Activated T-cell treated with anti-CD3 and anti-CD28 coated beads for 1 hour (primary cell): ENCODE data around the gene AMER3.

Experiments used
- DNase-seq: peaks from one replicate; pipeline ENCODE4 v3.0.0-alpha.2; 2020; ENCODE audit warnings: low read depth

AMER3 gene

DNA sequence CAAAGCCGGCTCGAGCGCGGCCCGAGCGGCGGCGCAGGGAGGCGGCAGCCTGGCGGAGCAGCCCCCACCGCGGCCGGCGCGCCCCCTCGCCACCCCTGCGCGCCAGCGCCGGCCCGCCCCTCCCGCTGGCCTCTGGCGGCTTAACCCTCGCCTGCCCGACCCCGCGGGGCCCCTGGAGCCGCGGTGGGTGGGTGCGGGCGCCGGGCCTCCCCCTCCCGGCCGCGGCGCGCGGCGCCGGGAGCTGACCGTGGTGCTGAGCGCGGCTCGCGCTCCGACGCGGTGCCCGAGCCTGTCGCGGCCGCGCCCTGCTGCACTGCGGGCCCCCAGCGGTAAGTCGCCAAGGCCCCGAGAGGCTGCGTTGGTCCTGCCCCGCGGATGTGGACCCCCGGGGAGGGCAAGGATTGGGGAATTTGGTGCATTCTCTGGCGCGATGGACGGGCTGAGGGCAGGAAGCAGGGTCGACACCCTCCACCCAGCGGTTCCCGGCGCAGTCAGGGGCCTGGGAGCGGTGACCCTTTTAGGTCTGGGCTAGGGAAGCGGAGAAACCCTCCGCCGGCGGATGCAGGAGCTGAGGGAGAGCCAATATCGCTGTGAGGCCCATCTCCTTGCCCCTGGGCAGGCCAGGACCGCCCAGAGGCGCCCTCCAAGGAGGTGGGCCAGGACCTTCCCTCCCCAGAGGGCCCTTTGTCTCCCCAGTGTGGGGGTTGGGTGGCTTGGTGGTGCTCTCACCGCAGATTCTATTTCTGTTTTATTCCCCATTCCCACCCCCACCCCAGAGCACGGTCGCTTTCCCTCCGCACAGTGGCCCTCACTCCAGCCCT lies 923 bp downstream of the AMER3 start:
- no peak for DNase-seq

- no peak for DNase-seq
These were observed 1.7 kb downstream of the AMER3 start for GRCh38 chr2:130756874-130757668.

DNA sequence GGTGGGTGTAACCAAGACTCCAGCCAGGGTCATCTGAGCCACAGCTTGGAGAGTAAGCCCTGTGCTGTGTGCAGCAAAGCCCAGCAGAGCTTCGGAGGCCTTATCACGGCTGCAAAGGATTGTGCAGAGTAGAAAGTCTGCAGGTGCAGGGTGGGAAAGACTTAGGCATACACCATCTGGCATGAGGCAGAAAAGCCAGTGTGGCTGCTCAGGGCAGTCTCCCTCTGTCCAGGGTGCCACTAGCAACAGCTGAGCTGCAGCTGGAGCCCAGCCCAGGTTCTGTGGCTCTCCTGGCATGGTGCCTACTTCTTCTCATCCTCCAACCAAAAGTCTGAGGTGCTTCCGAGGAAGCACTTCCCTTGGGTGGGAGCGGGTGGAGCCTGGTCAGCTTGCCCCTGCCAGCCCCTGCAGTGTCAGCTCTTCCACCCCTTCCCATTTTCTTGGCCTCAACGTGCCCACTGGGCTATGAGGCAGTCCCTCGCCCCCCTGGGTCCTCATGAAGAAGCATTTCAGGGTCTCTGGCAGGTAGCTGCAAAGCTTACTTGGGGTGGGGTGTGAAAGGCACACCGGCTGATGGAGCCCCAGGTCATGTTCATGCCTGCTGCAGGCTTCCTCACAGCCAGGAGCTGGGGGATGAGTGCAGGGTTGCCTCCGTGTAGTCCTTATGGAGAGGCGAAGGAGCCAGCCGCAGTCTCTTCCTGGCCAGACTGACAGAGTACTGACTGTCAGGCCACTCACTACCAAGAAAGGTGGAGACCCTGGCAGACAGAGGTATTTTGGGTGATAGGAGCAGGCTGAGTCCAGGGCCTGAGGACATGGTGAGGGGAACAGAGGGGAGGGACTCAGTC lies 4.8 kb downstream of the AMER3 start:
- DNase-seq, result no peak

DNA sequence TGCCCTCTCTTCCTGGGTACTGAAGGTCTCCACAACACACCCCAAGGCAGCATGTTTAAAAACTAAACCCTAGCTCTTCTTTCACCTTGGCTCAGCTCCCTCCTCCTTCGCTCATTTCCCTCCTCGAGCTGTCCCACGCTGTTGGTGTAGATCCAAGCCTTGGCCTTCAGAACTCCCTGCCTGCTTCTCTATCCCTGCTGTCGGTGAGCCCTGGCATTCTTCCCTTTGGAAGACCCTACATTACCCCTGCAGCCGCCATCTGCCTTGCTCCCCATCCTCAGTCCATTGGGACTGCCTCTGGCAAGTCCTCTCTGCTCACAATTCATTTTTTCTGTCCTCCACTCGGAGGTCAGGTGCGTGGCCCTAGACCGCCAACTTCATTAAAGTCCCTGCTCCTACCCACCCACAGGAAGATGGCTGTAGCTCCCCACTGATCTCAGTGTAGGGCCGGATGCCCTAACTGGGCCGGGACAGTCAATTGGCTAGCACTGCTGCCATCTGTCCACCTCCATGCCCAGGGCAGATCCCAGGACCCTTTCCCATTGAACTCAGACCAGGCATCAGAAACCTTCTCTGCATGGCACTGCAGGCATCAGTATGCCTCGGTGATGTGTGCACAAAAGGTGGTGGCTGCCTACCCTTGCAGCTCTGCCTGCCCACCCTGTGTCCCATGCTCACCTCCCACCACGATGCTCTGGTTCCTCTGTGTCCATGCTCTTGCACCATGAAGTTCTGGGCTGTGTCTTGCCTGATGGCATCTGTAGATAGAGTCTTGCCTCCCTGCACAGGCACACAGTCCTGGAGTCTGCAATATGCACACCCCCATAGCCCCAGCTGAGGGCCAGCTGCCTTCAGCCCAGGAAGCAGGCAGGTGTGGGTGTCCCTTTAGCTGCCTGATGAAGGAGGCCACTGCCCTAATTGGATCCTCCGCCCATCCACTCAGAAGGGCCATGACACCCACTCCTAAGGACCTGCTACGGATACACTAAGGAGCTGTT lies 5.7 kb downstream of the AMER3 start:
- no peak for DNase-seq

GRCh38 chr2:130762031-130762909 lies 6.9 kb downstream of the AMER3 start:
- DNase-seq, result no peak

DNA sequence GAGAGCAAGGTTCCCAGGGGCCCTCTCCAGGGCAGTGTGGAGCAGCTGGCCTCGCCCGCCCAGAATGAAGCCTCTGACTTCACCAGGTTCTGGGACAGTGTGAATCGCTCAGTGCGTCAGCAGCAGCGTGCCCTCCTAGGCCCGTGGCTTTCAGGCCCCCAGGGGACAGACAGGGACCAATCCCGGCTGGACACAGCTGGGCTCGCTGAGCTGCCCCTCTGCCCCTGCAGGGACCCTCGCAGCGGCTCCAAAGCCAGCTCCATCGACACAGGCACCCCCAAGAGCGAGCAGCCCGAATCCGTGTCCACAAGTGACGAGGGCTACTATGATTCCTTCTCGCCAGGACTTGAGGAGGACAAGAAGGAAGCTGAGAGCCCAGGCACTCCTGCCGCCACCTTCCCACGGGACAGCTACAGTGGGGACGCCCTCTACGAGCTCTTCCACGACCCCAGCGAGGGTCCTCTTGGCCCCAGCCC lies 7.6 kb downstream of the AMER3 start:
- no peak for DNase-seq

DNA sequence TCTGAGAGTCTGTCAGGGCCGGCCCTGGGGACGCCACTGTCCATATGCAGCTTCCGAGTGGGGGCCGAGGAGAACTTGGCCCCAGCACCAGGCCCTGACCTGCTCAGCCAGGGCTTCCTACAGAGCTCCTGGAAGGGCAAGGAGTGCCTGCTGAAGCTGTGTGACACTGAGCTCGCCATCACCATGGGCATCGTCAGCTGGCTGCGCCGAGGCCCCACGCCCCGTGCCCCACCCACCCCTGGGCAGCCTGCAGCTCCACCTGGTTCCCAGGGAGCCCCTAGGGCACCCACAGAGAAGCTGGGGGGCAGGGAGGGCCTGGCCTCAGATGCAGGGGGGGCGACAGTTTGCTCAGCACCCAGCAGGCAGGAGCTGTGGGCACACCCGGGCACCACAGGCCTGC lies 8.1 kb downstream of the AMER3 start:
- no peak for DNase-seq

DNA sequence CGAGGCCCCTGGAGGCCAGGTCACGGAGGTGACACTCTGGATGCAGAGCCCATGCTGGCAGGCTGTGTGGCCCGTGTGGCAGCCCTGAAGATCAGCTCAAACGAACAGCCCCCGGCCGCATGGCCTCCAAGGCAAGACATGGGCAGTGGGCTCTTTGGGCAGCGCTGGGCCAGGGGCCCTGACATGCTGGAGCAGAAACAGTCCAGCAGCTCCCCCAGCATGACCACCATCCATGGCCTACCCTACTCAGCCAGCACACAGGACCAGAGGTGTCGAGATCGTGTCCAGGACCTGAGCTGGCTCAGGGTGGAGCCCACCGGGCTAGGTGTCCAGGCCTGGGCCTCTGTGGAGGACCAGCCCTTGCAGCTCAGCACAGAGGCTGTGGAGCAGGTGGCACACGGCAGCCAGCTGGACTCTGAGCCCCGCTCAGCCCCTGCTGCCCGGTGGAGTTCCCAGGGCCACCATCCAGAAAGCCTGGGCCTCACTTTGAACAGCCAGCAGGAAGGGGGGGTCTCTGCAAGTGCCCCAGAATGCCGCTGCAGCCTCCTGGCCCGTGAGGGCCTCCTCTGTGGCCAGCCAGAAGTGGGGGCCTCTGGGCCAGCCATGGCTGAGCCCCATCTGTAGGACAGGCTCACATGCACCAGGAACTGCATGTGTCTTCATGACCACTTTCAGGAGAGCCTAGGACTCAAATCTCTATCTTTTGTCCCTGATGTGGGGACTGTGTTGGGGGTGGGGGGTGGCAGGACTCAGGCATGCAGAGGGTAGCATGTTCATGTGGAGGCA lies 8.9 kb downstream of the AMER3 start:
- DNase-seq, result no peak

DNA sequence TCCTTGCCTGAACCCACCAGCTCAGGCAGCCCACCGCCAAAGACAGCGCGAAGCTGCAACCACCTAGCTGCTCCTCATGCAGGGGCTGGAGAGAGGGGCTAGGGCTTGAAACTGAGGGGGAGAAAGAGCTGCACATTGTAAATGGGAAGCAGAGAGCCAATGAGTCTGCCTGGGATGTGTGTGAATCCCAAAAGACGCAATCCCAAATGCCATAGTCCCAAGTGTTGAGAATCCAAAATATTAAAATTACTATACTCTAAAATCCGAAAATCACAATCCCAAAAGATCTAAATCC lies 9.4 kb downstream of the AMER3 start:
- DNase-seq, result no peak

DNA sequence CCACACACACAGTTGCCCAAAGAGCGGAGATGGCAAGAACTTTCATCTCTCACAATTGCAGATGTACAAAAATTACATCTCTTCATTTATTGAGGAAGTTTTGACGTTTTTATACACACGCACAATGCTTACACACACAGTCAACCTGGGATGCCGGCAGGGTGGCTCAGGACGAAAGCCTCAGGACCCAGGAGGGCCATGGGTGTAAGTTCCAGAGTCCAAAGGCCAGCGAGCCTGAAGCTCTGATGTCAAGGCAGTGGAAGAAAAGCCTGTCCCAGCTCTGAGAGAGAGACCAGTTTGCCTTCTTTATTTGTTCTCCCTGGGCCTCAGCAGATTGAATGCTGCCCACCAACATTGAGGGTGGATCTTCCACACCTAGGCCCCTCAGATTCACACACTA lies 10.1 kb downstream of the AMER3 start:
- no peak for DNase-seq

GRCh38 chr2:130766037-130766436 lies 10.7 kb downstream of the AMER3 start:
- DNase-seq, result no peak

DNA sequence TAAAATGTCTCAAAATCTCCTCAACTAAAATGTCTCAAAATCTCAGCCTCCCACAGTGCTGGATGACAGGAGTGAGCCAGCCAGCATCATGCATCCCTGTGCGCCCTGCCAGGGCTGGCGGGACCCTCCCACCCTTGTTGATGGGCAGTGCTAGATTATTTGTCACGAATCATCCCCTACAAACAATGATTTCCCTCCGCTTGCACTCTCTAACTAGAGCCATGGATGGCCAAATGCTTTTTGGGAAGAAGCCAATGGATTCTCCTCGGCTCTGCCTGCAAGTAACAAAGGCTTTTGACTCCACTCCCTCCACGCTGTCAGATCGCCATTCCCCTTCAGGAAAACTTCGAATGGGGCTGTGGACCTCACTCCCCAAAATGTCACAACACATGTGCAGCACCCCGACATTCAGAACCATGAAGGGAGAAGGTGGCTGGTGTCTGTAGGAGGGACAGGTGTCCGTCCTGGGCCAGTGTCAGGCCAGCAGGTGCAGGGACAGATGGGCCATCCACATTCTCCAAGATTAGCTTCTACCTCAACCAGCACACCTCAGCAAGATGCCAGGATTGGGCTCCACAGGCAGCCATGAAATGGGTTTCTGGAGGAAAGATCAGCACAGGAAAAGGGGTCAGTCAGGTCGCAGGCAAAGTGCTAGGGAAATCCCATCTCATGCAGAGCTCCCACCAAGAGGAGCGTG lies 11.5 kb downstream of the AMER3 start:
- no peak for DNase-seq

DNA sequence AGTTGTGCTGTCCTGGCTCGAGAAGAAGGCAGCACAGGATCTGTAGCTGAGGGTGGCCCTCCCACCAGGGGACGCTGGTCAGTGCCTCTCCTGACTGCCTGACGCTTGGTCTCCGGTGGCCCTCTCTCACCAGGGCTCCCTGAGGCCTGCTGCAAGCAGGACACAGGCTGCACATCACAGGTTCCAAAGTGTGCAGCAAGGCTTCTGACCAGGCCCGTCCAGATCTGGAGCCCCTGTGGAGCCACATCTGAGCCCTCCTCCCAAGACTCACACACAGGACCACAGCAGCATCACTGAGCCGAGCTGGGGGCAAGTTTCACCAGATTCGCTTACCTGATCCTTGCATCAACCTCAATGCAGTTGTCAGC lies 12.1 kb downstream of the AMER3 start:
- no peak for DNase-seq

DNA sequence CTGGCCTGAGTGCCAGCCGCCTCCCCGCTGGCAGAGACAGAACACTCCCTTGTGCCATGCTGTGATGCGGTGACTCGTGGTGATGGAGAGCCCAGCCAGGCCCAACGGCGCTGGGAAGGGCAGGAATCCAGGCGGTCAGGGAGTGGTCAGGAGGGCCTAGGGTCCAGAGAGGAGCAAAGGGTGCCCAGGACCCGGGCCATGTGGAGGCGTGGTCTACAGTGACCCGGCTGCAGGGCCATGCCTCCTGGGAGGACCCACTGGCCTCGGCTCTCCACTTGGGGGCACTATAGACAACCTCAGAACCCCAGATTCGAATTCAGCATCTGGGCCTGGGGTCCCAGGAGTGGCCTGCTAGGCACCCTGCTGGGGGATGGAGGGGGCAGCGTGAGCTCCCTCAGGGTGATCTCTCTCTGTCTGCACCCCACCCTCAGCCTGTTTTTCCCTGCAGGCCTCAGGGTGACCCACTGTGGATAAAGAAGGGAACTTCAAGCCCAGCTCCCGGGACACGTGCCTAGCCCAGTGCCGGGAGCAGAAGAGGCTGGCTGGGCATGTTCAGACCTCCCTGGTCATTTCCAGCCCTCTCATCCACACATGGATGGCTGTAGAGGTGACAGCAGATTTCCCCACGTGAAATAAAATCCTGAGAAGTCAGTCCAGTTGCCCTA lies 13.0 kb downstream of the AMER3 start:
- no peak for DNase-seq

DNA sequence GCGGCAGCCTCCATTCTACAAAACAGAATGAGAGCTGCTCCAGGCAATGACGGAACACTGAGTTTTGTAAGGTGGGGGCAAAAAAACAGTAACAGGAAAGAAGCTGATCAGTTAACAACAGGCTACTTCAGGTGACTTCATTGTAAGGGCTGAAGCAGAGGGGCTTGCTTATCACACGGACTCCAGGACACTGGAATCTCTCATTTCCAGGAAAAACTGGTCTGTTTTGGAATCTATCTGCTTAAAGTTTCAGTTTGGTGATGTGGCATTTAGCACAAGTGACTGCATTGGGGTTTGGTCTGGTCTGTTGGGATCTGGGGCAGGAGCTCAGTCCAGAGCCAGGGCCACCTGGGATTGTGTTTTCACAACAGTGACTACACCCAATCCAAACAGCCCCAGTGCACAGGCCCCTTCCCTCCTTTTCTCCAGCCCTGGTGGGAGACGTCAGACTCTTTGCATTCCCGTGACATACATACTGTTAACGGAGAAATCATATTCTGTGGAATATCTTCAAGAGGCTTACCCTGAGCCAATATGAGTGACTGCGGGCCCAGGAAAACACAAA lies 14.1 kb downstream of the AMER3 start:
- DNase-seq, result no peak

GRCh38 chr2:130776550-130776949 lies 21.2 kb downstream of the AMER3 start:
- no peak for DNase-seq

DNA sequence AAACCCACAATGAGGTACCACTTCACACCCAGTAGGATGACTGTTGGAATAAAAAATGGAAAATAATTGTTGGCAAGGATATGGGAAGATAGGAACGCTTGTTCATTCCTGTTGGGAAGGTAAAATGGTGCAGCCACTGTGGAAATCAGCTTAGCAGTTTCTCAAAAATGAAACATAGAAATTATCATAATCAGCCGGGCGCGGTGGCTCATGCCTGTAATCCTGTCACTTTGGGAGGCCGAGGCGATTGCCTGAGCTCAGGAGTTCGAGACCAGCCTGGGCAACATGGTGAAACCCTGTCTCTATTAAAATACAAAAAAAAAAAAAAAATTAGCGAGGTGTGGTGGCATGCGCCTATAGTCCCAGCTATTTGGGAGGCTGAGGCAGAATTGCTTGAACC lies 23.4 kb downstream of the AMER3 start:
- no peak for DNase-seq

DNA sequence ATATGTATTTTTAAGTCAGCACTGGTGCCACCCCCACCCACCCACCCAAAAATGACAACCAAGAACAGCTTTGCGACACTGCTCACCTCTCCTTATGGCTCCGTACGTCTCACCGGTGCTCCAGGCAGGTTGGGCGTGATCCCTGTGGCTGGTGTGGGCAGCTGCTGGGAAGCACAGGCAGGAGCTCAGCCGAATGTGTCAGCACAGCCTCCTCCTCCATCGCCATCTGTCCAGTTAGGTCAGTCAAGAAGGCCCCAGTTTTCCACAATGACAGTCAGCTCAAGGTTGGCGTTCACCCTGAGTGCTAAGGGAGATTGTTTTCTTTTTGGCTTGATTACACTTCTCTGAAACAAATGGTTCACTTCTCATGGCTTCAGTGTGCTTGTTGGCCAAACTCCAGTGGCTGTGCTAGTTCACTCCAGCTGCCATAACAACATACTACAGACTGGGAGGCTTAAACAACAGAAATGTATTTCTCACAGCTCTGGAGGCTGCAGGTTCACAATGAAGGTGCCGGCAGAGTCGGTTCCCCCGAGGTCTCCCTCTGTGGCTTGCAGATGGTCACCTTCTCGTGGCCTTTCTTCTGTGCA lies 30.2 kb downstream of the AMER3 start:
- no peak for DNase-seq
